GM12865 (cell line): ENCODE measurements around the gene KCNAB1.

Experiments
- DNase-seq: peaks from one replicate; pipeline ENCODE4 v3.0.0; 2010; ENCODE audit warnings: low read depth
- H3K4me3 ChIP-seq: 2 replicates; pipeline ENCODE4 v1.5.1; 2011; ENCODE audit warnings: mild to moderate bottlenecking, low read depth, low read length, control low read depth
- CTCF ChIP-seq: IDR thresholded peaks from 2 replicates; pipeline ENCODE4 v1.5.1; 2011; ENCODE audit warnings: low read length, control low read depth, low read depth, inconsistent platforms; ENCODE audit not compliant: insufficient read depth; ENCODE audit errors: missing control alignments

KCNAB1 gene

GRCh38 chr3:156149876-156150275, 29.5 kb downstream of the KCNAB1 start:
- H3K4me3 ChIP-seq: no peak overlapping the region
- peak; percentile 36 for DNase-seq
- TF ChIP-seq CTCF: no peak

- H3K4me3 ChIP-seq: no peak overlapping the region
- DNase-seq: peak; percentile 61
- TF ChIP-seq CTCF: peak; percentile 80
These were observed 30.2 kb downstream of the KCNAB1 start for GRCh38 chr3:156150434-156151066.

GRCh38 chr3:156151824-156152428, 31.5 kb downstream of the KCNAB1 start:
- peak; percentile 83 for TF ChIP-seq CTCF
- no peak overlapping the region for H3K4me3 ChIP-seq
- DNase-seq: peak; percentile 77

GRCh38 chr3:156158656-156159295, 38.4 kb downstream of the KCNAB1 start:
- no peak for DNase-seq
- H3K4me3 ChIP-seq: no peak overlapping the region
- TF ChIP-seq CTCF: no peak

- DNase-seq: peak; percentile 43
- TF ChIP-seq CTCF: no peak
- no peak overlapping the region for H3K4me3 ChIP-seq
These were observed 40.3 kb downstream of the KCNAB1 start for GRCh38 chr3:156160647-156161046.

- no peak overlapping the region for H3K4me3 ChIP-seq
- no peak for DNase-seq
- TF ChIP-seq CTCF: no peak
These were observed 40.8 kb downstream of the KCNAB1 start for GRCh38 chr3:156161172-156161571.

- no peak for TF ChIP-seq CTCF
- H3K4me3 ChIP-seq: no peak overlapping the region
- no peak for DNase-seq
These were observed 43.5 kb downstream of the KCNAB1 start for GRCh38 chr3:156163848-156164247.
